Fibroblast of skin of right quadriceps (primary cell): ENCODE data around the gene CSMD2.
A peak's percentile ranks its signal among the peaks of the same experiment; 100 is the strongest.
"Not testable (repeated sequence)": the region's sequence is repeated elsewhere in the genome, so short reads cannot be mapped to it uniquely, and the experiment has no call there.

Experiments
- DNase-seq: peaks from one replicate; pipeline ENCODE4 v3.0.0-alpha.2; 2013

The CSMD2 gene

GRCh38 chr1:34164771-34165391 lies at the start of gene CSMD2:
TSS of gene CSMD2 (minus strand) at chr1:34165230. CDS start at chr1:34165097, 133 bp downstream.
- peak; percentile 84 for DNase-seq

- DNase-seq = no peak
Measured at GRCh38 chr1:34213956-34214355, 48.9 kb upstream of the CSMD2 start.

- no peak for DNase-seq
Measured at GRCh38 chr1:34212673-34213072, 47.6 kb upstream of the CSMD2 start.

GRCh38 chr1:34199927-34200326 lies 34.9 kb upstream of the CSMD2 start:
- DNase-seq = peak; percentile 70

GRCh38 chr1:34192621-34193020 lies 27.6 kb upstream of the CSMD2 start:
- no peak for DNase-seq

GRCh38 chr1:34190692-34191091 lies 25.7 kb upstream of the CSMD2 start:
- DNase-seq = no peak

GRCh38 chr1:34188985-34189384 lies 24.0 kb upstream of the CSMD2 start:
- no peak for DNase-seq

GRCh38 chr1:34188418-34188817 lies 23.4 kb upstream of the CSMD2 start:
- DNase-seq = no peak

GRCh38 chr1:34186741-34187494 lies 21.9 kb upstream of the CSMD2 start:
- DNase-seq = no peak

- DNase-seq = not testable (repeated sequence)
Measured at GRCh38 chr1:34183381-34183780, 18.4 kb upstream of the CSMD2 start.

GRCh38 chr1:34178072-34178471 lies 13.0 kb upstream of the CSMD2 start:
- no peak for DNase-seq

- DNase-seq = no peak
Measured at GRCh38 chr1:34176830-34177603, 12.0 kb upstream of the CSMD2 start, which contains the start of gene C1orf94. TSS of gene C1orf94 (plus strand) at chr1:34176907. CDS start at chr1:34177790, 883 bp downstream.

GRCh38 chr1:34175744-34176143 lies 10.7 kb upstream of the CSMD2 start:
- no peak for DNase-seq

GRCh38 chr1:34167389-34167788 lies 2.4 kb upstream of the CSMD2 start:
- no peak for DNase-seq

- peak; percentile 58 for DNase-seq
Measured at GRCh38 chr1:34166625-34167361, 1.8 kb upstream of the CSMD2 start.

- DNase-seq = no peak
Measured at GRCh38 chr1:34166191-34166624, 1.2 kb upstream of the CSMD2 start.

GRCh38 chr1:34165422-34165921 lies 442 bp upstream of the CSMD2 start:
- peak; percentile 56 for DNase-seq

GRCh38 chr1:34163792-34164731 lies 968 bp downstream of the CSMD2 start:
- peak; percentile 18 for DNase-seq

- peak; percentile 98 for DNase-seq
Measured at GRCh38 chr1:34162852-34163766, 1.9 kb downstream of the CSMD2 start.

- no peak for DNase-seq
Measured at GRCh38 chr1:34156739-34157138, 8.3 kb downstream of the CSMD2 start.
